Spleen (tissue), 7 donors: Measurements from ENCODE around the gene C2CD2.

Experiments
- CTCF ChIP-seq, 11 experiments: fragments of 200-600 bp in 7 of 11; fragments of 450-650 bp in 4 of 11; sonication (generic) in 4 of 11; IDR thresholded peaks in 8 of 11; conservative IDR thresholded peaks in 3 of 11; 1 replicate in 7 of 11; 2 replicates in 4 of 11; pipeline versions ENCODE4 v1.4.0 to v1.8.0; 2016 to 2021; ENCODE audit warnings: antibody characterized with exemption in 11 of 11, inconsistent platforms in 4 of 11, mild to moderate bottlenecking in 1 of 11
- POLR2A ChIP-seq, 3 donors: fragments of 450-650 bp; IDR thresholded peaks; one replicate each; pipeline ENCODE4 v1.5.1; 2017; ENCODE audit warnings: antibody characterized with exemption in 3 of 3, mild to moderate bottlenecking in 1 of 3
- donor health status: DM: no; HTN: no; CAD: no; lungs with moderate emphysema.
- donor health status: DM: no; HTN: no; CAD: no.
- donor health status: DM: no; HTN: no; CAD: no.

DNA sequence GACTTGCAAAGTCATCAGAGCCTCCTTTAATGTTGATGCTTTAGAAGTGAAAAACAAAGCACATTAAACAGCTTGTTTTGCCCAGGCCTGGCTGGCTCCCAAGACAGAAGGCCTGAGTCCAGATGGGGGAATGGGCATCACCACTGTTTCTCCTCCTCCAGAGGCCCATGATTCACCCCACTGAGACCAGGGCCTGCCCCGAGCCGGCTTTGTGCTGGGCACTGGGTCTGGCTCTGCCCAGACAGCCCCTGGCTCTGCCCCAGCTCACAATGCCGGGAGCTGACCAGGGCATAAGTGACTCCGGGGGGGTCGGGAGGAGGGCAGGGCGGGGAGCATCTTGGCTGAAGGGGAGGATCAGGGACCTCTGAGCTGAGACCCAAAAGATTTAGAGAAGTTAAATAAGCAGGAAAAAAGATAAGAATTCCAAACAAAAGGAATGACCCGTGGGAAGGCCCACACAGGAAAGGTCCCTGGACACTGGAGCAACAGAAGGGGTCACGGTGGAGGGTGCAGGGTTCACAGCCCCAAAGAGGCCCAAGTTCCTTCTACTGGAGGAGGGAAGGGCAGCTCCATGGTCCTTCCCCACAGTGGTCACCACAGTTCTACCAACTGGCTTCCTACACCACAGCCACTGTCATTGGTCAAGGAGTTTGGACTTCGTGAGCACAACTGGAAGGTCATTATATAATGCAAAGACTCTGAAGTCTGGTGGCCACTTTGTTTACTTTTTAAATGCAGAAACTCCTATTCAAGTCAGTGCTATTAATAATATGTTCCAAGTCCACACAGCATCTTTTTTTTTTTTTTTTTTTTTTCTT is 5.5 kb downstream of the C2CD2 start:
- TF ChIP-seq CTCF (IDR thresholded peaks at IDR 0.05 in 8 of 11, conservative IDR thresholded peaks at IDR 0.05 in 3 of 11) (no peak), POLR2A (IDR thresholded peaks at IDR 0.05) (no peak)
